Caki2 (cell line): Measurements from ENCODE around the gene PES1. TPM values are rescaled to one million over a fixed set of nuclear protein-coding genes. Genes with fewer than 3 reads are reported as not detected.
A peak's percentile ranks its signal among the peaks of the same experiment; 100 is the strongest.
"Not testable (repeated sequence)": the region's sequence is repeated elsewhere in the genome, so short reads cannot be mapped to it uniquely, and the experiment has no call there.

ENCODE experiments used
- DNase-seq: peaks from one replicate; pipeline ENCODE4 v3.0.0-alpha.2; 2015; ENCODE audit warnings: low read depth
- in situ Hi-C: cut with HindIII; loops from 2 replicates; pipeline ENCODE4 v1.10.0; 2016; ENCODE audit warnings: low sequenced_read_pairs, low pct_unique_long_range_greater_than_20kb, mixed read lengths
- total RNA-seq: library from RNA; depleted of rRNA; stranded (reverse); fragments of >200 nt; shearing (Covaris generic); gene quantifications from 2 replicates; pipeline ENCODE4 v1.2.3, GENCODE V29; 2014; ENCODE audit warnings: low replicate concordance

PES1 gene
- total RNA-seq, 1 experiment from 2014 or later: 179 TPM

DNA sequence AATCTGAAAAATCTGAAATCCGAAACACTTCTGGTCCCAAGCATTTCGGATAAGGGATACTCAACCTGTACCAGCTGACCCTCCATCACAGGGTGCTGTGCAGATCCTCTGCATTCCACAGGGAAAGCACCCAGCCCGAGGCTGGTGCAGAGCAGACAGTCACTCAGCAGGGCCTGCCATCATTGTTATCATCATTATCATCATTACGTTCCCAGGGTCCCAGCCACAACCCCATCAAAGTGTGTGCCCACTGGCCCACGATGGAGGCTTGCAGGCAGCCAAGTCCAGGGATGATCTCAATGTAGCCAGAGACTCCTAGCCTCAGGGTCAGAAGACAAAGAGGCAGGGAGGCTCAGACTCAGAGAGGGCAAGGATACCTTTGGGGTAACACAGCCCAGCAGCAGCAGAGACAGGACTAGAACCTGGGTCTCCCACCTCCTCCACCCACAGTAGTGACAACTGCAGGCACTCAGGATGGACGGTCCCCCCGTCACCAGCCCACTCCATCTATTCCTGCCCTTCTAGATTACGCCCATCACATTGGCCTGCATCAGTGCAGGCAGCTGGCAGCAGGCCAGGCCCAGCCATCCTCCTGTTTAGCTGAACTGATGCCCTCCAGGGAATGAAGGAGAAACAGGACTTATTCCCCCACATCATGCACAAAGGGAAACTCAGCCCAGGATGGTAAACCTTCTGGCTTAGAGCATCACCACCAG is 27.5 kb downstream of the PES1 start:
- in situ Hi-C loops: no loop called here
- DNase-seq: no peak

DNA sequence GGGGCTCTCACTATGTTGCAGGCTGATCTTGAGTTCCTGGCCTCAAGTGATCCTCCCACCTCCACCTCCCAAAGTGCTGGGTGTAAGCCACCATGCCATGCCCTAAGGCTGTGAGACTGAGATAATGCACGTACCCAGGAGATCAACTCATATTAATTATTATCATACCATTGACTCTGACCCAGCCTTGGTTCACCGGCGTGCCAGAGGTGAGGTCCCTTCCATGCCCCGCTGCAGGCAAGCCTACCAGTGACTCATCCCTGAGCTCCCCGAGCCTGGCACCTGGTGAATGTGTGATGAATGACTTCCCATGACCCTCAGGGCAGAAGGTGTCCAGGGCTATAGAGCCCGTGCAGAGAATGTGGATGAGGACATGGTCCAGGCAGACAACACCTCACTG is 29.3 kb downstream of the PES1 start:
- DNase-seq: peak; percentile 98

DNA sequence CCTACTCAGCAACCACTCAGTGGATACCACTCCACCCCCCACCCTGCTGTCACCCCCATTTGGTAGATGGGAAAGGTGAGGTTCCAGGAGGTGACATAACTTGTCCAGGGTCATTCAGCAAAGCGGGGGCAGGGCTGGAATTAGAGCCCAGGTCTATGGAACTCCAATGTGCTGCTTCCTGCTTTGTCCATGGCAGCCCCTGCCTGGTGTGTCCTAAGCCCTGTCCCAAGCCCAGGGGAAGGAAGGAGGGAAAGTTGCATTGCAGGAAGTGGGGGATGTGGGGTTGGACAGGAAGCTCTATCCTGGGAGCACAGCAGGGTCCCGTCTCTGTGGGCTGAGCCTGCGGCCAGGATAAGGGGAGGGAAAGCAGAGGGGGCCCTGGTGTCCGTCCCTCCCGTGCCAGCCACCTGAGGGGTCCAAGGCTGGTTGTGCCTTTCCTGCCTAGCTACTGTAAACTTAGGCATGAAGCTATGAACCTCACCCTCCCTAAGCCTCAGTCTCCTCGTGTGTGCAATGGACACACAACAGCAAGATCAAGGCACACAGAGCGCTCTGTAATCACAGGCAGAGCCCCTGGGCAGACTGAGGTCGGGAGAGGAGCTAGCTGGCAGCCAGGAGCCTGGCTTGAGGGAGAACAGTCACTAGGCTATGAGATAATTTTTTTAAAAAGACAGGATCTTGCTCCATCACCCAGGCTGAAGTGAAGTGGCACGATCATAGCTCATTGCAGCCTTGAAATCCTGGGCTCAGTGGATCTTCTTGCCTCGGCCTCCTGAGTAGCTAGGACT is 30.1 kb downstream of the PES1 start:
- DNase-seq: no peak
- in situ Hi-C loops: no loop called here

More for the DNA sequence above, 29.3 kb downstream of the PES1 start:
- in situ Hi-C loops: no loop called here

DNA sequence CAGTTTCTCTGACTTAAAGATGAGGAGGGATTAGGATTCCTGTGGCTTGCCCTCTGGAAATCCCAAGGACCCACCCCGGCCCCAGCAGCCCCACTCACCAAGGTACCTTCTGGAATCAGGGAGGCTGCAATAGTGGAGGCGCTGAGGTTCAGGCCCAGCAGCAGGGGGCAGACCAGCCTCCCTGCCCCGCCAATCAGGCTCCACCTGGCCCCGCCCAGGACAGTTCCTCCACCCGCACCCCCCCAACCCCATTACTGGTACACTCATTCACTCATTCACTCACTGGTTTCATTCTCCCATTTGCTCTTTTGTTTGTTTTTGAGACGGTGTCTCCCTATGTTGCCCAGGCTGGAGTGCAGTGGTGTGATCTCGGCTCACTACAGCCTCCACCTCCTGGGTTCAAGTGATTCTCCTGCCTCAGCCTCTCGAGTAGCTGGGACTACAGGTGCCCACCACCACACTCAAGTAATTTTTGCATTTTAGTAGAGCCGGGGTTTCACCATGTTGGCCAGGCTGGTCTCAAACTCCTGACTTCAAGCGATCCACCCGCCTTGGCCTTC is 31.0 kb downstream of the PES1 start:
- in situ Hi-C loops: not testable (repeated sequence)
- peak; percentile 48 for DNase-seq

DNA sequence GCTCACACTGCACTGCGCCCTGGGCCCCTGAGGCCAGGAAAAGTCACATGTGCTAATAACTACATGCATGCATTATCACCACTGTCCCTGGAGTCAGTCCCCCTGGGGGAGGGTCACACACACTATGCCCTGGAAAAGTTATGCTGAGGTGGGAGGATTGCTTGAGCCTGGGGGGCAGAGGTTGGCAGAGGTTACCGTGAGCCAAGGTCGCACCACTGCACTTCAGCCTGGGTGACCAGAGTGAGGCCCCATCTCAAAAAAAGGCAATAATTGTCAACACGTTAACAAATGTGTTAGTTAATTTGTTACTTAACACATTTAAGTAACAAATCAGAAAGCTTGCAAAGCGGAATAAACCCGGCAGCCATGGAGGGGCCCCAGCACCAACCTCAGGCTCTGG is 31.8 kb downstream of the PES1 start:
- no peak for DNase-seq
- in situ Hi-C loops: no loop called here

DNA sequence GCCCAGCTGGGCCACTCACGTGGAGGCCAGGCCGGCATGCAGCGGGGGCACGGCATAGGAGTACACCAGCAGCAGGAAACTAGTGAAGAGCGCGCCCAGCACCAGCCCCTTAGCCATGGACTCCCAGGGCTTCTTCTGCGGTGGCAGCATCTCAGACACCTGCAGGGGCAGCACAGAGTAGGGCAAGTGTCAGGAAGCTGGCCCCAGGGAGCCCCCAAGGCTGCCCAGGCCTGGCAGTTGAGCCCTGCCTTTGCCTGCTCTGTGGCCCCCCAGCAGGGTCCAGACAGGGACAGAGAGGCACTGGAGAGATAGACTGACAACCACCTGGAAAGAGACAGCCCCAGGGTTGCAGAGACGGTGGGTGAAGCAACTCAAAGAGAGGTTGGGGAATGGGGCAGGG is 34.5 kb downstream of the PES1 start:
- in situ Hi-C loops: no loop called here
- DNase-seq: no peak

DNA sequence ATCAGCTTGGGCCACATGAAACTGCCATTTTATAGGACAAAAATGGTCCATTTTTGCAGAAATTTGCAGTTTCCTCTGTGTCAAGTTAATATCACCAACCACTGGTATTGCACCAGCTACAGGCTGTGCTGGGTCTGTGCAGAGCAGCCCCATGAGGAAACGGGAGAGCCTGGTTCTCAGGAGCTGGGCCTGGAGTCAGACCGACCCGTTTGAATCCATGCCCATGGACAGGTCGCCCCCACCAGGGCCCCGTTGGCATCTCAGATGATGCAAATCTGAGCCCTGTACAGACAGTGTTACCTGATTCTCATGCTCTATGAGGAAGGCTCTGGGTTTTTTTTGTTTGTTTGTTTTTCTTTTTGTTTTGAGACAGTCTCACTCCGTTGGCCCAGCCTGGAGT is 35.3 kb downstream of the PES1 start:
- DNase-seq: no peak
- in situ Hi-C loops: no loop called here

DNA sequence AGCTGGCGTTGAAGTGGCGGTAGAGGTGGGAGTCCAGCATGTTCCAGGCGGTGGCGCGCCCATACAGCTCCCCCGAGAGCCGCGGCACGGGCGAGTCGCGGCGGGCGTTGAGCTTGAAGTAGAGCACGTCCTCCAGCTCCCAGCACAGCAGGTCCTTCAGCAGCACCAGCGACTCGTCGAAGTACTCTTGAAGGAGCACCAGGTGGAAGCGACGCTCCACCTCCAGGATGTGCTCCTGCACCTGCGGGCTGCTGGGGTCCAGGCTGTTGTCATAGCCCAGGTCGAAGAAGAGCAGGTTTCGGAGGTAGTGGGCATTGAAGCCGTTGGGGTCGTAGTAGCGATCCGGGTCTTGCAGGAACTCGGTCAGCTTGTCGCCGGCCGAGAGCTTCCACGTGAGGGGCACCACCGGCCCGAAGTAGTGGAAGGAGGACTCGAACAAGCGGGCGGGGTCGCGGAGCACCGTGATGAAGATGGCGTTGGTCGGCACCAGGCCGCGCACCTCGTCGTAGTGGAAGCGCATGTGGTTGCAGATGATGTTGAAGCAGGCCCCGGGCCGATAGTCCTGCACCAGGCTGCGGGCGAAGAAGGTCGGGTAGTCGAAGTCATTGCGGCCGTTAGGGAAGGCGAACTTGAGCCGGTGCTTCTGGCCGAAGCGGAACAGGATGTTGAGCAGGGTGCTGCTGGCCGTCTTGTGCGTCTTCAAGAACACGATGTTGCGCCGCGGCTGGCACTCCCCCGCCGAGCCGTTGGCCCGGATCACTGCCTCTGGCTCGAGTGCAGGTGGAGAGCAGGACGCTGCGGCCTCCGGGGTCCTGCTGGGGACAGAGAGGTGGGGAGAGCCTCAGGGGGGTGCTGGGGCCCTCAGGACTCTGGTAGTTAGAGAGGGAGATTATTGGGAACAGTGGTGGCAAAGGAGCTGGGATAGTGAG is 36.2 kb downstream of the PES1 start:
- in situ Hi-C loops: no loop called here
- no peak for DNase-seq

DNA sequence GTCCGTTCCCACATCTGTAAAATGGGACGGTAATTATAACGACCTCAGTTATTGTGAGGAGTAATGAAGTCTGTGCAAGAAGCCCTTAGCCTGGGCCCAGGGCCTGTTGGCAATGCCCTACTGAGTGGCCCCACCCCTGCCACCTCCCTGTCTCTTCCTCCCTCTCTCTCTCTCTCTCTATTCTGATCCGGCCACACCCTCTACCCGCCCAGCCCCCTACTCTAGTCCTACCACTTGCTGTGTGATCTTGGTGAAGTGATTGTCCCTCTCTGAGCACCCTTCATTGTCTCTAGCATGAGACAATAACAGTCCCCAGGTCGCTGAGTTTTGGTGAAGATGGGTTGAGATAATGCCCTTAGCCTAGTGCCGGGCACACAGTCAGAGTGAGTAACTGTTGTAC is 37.7 kb downstream of the PES1 start:
- no peak for DNase-seq
- in situ Hi-C loops: no loop called here

DNA sequence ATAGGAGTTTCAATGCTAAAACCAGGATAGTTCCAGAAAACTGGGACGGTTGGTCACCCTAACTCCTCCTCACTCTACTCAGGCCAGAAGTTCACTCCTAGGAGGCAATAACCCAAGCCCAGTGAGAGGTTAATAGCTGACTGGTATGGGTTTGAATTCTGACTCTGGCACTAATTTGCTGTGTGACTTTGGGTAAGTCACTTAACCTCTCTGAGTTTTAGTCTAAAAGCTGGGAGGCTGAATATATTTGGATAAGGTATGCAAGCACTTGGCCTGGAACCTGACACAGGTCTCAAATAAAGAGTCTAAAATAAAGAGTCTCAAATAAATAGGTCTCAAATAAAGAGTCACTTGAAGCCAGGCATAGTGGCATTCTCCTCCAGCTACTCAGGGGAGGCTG is 39.0 kb downstream of the PES1 start:
- no peak for DNase-seq
- in situ Hi-C loops: no loop called here

DNA sequence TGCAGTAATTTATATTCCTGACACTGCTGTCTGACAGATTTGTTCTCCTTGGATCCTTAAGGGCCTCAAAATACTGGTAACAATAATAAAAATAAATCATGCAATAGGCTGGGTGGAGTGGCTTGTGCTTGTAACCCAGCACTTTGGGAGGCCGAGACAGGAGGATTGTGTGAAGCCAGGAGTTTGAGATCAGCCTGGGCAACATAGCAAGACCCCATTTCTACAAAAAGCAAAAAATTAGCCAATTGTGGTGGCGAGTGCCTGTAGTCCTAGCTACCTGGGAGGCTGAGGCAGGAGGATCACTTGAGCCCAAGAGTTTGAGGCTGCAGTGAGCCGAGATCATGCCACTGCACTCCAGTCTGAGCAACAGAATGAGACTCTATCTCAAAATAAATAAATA is 39.9 kb downstream of the PES1 start:
- in situ Hi-C loops, DNase-seq: not testable (repeated sequence)

DNA sequence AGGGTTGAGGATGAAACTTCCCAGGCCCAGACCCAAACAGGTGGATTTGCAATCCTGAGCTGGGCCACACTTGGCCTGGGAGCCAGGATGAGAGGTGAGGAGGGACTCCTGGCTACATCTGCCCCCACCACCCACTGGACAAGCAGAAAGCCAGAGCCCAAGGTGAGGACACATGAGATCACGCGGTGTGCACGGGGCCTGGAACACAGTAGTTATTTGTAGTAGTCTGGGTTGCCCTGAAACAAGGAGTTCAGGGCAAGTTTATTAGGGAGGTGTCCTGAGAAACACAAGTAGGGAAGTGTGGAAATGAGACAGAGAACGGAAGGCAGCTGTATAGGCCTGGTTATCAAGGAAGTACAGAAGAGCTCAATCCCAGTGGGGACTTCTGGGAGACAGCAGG is 44.5 kb downstream of the PES1 start:
- no peak for DNase-seq
- in situ Hi-C loops: no loop called here

DNA sequence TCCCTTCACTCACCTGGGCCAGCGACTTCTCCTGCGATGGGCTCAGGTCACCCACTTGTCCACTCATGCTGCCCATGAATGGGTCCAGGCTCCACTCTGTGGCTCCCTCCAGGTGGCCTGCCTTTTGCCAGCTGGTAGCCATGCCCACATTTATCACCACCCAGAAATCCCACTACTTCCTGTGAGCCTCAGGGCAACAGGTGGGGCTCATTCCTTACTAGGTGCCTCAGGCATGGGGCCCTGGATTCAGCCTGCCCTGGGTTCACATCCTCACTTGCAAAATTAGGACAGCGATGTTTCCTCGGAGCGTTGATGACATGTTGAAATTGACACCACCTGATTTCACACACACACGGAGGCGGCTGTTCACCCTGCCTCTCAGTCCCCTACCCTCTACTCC is 45.1 kb downstream of the PES1 start, which contains the start of gene SEC14L6:
Gene SEC14L6, minus strand, starts transcription at position 126 of the 400 bp plus-strand sequence. Its CDS starts 59 bp downstream, at position 67.
- DNase-seq: no peak
- in situ Hi-C loops: no loop called here

DNA sequence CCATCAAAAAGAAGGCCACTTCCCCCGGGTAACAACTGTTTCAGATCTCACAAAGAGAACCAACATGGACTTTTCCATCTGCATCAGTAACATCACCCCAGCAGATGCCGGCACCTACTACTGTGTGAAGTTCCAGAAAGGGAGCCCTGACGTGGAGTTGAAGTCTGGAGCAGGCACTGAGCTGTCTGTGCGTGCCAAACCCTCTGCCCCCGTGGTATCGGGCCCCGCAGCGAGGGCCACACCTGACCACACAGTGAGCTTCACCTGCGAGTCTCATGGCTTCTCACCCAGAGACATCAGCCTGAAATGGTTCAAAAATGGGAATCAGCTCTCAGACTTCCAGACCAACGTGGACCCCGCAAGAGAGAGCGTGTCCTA is 48.9 kb downstream of the PES1 start:
- in situ Hi-C loops: no loop called here
- no peak for DNase-seq

DNA sequence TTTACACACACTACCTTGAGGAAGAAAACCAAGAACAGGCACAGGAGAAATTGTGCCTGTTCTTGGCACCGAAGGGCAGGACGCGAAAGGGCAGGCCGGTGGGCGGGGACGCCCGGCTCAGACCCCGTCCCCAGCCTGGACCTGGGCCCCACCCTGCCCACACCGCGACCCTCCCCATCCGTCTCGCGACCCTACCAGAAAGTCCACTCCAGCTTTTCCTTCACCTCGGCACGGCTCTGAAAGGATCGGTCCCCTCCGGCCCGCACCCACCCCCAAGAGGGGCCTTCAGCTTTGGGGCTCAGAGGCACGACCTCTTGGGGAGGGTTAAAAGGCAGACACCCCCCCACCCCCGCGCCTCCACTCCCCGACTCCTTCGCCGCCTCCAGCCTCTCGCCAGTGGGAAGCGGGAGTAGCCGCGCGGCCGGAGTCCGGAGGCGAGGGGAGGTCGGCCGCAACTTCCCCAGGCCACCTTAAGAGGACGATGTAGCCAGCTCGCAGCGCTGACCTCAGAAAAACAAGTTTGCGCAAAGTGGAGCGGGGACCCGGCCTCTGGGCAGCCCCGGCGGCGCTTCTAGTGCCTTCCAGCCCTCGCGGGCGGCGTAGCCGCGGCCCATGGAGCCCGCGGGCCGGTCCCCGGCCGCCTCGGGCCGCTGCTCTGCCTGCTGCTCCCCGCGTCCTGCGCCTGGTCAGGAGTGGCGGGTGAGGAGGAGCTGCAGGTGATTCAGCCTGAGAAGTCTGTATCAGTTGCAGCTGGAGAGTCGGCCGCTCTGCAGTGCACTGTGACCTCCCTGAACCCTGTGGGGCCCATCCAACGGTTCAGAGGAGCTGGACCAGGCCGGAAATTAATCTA is 49.5 kb downstream of the PES1 start:
- in situ Hi-C loops: no loop called here
- peak; percentile 68 for DNase-seq

DNA sequence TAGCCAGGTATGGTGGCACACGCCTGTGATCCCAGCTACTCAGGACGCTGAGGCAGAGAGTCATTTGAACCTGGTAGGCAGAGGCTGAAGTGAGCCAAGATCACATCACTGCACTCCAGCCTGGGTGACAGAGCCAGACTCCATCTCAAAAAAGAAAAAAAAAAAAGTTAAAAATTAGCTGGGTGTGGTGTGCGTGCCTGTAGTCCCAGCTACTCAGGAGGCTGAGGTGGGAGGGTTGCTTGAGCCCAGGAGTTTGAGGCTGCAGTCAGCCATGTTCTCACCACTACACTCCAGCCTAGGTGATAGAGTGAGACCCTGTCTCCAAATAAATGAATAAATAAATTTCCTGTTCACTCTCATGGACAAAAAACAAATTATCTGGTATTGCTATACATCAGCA is 50.2 kb downstream of the PES1 start:
- in situ Hi-C loops: not testable (repeated sequence)

DNA sequence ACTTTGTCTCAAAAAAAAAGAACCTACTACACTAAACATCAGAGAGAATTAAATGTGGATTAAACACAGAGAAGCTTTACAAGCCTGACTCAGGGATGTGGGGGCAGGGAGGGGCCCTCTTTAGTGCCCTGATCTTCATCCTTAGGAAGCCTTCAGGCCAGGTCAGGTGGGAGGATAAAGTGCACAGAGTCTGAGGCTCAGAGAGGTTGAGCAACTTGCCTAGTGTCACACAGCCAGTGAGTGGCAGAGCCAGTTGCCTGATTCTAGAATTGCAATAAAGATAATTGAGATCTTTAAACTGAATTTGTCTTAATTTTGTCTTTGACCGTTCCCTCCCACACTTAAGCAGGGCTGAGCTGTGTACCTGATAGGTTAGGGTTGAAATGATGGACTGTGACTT is 52.3 kb downstream of the PES1 start:
- in situ Hi-C loops: no loop called here
- DNase-seq: no peak

More for the DNA sequence above, 50.2 kb downstream of the PES1 start:
- DNase-seq: peak; percentile 68

DNA sequence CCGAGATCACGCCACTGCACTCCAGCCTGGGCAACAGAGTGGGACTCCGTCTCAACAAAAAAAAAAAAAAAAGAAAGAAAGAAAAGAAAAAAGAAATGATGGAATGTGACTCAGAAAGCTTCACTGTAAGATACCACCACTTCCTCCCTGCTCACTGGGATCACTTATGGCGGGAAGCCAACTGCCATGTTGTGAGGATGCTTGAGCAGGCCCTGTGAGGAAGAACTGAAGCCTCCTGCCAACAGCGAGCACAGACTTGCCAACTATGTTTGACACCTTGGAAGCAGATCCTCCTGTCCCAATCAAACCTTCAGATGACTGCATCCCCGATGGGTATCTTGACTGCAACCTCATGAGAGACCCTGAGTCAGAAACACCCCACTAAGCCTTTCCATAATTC is 53.4 kb downstream of the PES1 start:
- in situ Hi-C loops: no loop called here
- no peak for DNase-seq
